Kidney (tissue), 14 donors: Measurements from ENCODE around the gene TNFRSF17. TPM values are rescaled to one million over a fixed set of nuclear protein-coding genes. Genes with fewer than 3 reads are reported as not detected.

Source experiments
- DNase-seq, 5 donors: peaks; one replicate each; pipeline ENCODE4 v3.0.0-alpha.2; 2013 to 2020
- FAIRE-seq: peaks from 2 replicates; lab custom pipeline; 2012; peaks lifted over from hg19 to GRCh38; lab: Jason Lieb, UNC
- H3K27ac ChIP-seq, 2 donors: one replicate each; pipeline ENCODE4 v1.7.0; 2013; ENCODE audit warnings: low read depth in 2 of 2, low read length in 2 of 2, inconsistent platforms in 1 of 2
- H3K27me3 ChIP-seq: one replicate; pipeline ENCODE4 v1.7.1; 2013; ENCODE audit warnings: low read length, inconsistent platforms; ENCODE audit not compliant: control insufficient read depth, insufficient read depth
- H3K36me3 ChIP-seq, 3 donors: one replicate each; pipeline versions ENCODE4 v1.7.0 to v1.7.1; 2013; ENCODE audit warnings: low read length in 3 of 3, control low read depth in 1 of 3, inconsistent platforms in 1 of 3; ENCODE audit not compliant: insufficient read depth in 3 of 3, control insufficient read depth in 2 of 3
- H3K4me1 ChIP-seq, 3 donors: one replicate each; pipeline versions ENCODE4 v1.7.0 to v1.7.1; 2013; ENCODE audit warnings: low read length in 3 of 3, inconsistent platforms in 1 of 3, low read depth in 1 of 3; ENCODE audit not compliant: control insufficient read depth in 2 of 3, insufficient read depth in 2 of 3
- H3K4me3 ChIP-seq, 3 donors: one replicate each; pipeline versions ENCODE4 v1.7.0 to v1.8.1; 2013; ENCODE audit warnings: low read length in 3 of 3, control low read depth in 1 of 3, inconsistent platforms in 1 of 3
- H3K9ac ChIP-seq, 3 donors: one replicate each; pipeline versions ENCODE4 v1.7.0 to v1.7.1; 2013; ENCODE audit warnings: low read length in 3 of 3, control low read depth in 1 of 3, inconsistent platforms in 1 of 3
- H3K9me3 ChIP-seq, 3 donors: one replicate each; pipeline versions ENCODE4 v1.7.0 to v1.7.1; 2013; ENCODE audit warnings: low read length in 3 of 3, control low read depth in 1 of 3, inconsistent platforms in 1 of 3; ENCODE audit not compliant: control insufficient read depth in 2 of 3, insufficient read depth in 1 of 3
- intact Hi-C: fragments of 100-400 bp; cut with DNase I; formaldehyde crosslinking; loops from one replicate; pipeline ENCODE4 v1.11.1; 2022
- polyA plus RNA-seq: library from polyadenylated mRNA; stranded (reverse); fragments of 350-450 nt; fragmentation: Illumina TruSeq; extraction: RNeasy Lipid Tissue Mini Kit (QIAGEN cat#74804); gene quantifications from one replicate; pipeline ENCODE4 v1.2.3, GENCODE V29; 2014; ENCODE audit warnings: low read depth, low replicate concordance; ENCODE audit not compliant: insufficient read depth
- total RNA-seq: library from RNA; stranded (reverse); fragmentation: NEBNext Ultra II Directional; extraction: Animal tissue kit (Norgen Biotek cat#: 25700); gene quantifications from one replicate; pipeline ENCODE4 v1.2.1, GENCODE V29; 2021
- TF ChIP-seq, protein P1 (sequence below): IDR thresholded peaks from 3 replicates; pipeline ENCODE4 v1.5.1; 2012; ENCODE audit warnings: mild to moderate bottlenecking, moderate library complexity, borderline replicate concordance; ENCODE audit not compliant: insufficient read depth; ENCODE audit errors: extremely low read depth
- donor health status: control.
- donor health status: control.
- donor health status: control.
- donor health status: control.
- donor health status: control.
- donor health status: DM: yes; HTN: yes; CAD: no.
- donor health status: Normal renal cell carcinoma (clear cell type).

Gene TNFRSF17
- total and polyA plus RNA-seq, 2 donors from 2014 or later = 3.0 TPM; not detected in 1

DNA sequence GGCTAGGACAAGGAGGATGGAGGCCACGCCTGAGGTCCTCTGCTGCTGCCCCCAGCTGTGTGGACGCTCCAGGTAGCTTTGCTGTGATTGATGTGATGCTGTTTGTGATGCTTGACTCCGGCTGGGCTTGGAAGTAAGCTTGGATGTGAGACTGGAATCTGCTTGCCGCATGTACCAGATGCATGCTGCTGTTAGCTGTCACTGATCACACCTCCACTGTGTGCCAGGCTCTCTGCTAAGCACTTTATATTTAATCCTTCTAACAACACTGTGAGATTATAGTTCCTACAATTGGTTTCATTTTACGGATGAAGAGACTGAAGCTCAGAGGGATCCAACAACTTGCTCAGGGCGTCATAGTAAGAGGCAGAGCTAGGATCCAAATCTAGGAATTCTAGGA, 35.0 kb downstream of the TNFRSF17 start:
- FAIRE-seq (no peak), DNase-seq (no peak)
- TF ChIP-seq, protein P1, sequence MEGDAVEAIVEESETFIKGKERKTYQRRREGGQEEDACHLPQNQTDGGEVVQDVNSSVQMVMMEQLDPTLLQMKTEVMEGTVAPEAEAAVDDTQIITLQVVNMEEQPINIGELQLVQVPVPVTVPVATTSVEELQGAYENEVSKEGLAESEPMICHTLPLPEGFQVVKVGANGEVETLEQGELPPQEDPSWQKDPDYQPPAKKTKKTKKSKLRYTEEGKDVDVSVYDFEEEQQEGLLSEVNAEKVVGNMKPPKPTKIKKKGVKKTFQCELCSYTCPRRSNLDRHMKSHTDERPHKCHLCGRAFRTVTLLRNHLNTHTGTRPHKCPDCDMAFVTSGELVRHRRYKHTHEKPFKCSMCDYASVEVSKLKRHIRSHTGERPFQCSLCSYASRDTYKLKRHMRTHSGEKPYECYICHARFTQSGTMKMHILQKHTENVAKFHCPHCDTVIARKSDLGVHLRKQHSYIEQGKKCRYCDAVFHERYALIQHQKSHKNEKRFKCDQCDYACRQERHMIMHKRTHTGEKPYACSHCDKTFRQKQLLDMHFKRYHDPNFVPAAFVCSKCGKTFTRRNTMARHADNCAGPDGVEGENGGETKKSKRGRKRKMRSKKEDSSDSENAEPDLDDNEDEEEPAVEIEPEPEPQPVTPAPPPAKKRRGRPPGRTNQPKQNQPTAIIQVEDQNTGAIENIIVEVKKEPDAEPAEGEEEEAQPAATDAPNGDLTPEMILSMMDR = no peak
- H3K36me3 ChIP-seq = peaks cover 0 to 12% (median 4%) of the 10 kb centered on the region in 3 donors
- H3K27ac ChIP-seq = no peak overlapping the region
- H3K4me3 ChIP-seq = no peak overlapping the region
- no peak overlapping the region for H3K9ac ChIP-seq
- peaks cover 0 to 24% (median 18%) of the 10 kb centered on the region in 3 donors for H3K4me1 ChIP-seq
- no peaks in the 10 kb centered on the region for H3K9me3 ChIP-seq
- intact Hi-C loops = no loop called here
- H3K27me3 ChIP-seq = no peaks in the 10 kb centered on the region

DNA sequence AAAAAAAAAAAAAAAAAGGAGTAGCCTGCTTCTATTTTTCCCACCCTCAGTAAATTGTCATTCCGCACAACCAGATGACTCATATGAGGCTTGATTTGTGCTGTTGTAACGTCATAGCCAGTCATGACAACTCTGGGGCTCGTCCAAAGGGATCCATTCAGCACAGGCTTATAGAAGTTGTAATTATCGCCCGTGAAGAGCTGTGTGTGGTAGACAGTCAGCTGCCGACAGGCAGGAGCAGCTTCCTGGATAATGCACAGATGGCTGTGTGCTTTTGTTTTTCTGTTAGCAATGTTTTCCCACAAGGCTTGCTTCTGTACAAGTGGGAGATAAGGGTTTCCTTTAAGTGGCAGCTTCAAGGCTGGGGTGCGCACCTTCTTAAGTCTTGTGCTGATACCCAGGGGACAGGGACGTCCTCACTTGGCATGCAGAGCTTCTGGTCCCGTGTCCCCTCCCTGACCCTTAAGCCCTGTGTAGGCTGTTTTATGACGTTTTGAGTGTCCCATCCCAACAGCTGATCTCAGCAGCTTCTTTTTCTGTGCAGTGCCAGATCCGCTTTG, 37.5 kb downstream of the TNFRSF17 start:
- DNase-seq = no peak
- H3K27me3 ChIP-seq = no peaks in the 10 kb centered on the region
- peaks cover 0 to 11% (median 6%) of the 10 kb centered on the region in 3 donors for H3K4me1 ChIP-seq
- H3K27ac ChIP-seq = no peak overlapping the region
- no peak for FAIRE-seq
- H3K9me3 ChIP-seq = no peaks in the 10 kb centered on the region
- TF ChIP-seq, protein P1 = no peak
- H3K36me3 ChIP-seq = peaks cover 0 to 19% (median 4%) of the 10 kb centered on the region in 3 donors
- no peak overlapping the region for H3K9ac ChIP-seq
- H3K4me3 ChIP-seq = no peak overlapping the region
- intact Hi-C loops = no loop called here

DNA sequence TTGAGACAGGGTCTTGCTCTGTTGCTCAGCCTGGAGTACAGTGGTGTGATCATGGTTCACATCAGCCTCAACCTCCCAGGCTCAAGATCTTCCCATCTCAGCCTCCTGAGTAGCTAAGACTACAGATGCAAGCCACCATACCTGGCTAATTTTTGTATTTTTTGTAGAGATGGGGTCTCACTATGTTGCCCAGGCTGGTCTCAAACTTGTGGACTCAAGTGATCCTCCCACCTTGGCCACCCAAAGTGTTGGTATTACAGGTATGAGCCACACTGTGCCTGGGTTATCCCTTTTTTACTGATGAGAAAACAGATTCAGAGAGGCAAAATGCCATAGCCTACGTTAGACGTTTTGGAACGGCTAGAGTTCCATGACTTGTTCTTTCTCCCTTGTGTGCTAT, 41.6 kb downstream of the TNFRSF17 start:
- DNase-seq = no peak
- no peak overlapping the region for H3K9ac ChIP-seq
- no peak for FAIRE-seq
- TF ChIP-seq, protein P1 = no peak
- no peak overlapping the region for H3K27ac ChIP-seq
- H3K4me1 ChIP-seq = peaks cover 0 to 5% (median 0%) of the 10 kb centered on the region in 3 donors
- H3K27me3 ChIP-seq = no peaks in the 10 kb centered on the region
- H3K9me3 ChIP-seq = no peaks in the 10 kb centered on the region
- intact Hi-C loops = no loop called here
- peaks cover 0 to 25% (median 4%) of the 10 kb centered on the region in 3 donors for H3K36me3 ChIP-seq
- H3K4me3 ChIP-seq = no peak overlapping the region

DNA sequence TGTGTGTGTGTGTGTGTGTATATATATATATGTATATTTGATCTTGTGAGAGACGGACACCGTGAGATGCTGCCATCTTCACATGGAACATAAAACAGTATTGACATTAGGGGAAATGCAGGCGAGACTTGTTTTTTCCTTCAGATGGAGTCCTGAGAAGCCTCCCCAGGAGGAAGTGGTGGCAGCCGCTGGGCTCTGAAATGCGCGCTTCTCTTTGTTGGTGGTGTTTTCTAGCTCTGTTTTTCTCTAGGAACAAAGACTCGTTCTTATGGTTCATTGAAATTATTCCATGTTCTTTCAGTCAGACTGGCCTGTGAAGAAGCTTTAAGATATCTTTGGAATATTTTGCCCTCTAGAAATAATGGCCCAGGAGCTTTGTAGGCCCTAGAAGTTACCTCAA, 44.5 kb downstream of the TNFRSF17 start:
- no peak overlapping the region for H3K9ac ChIP-seq
- DNase-seq = no peak
- H3K9me3 ChIP-seq = no peaks in the 10 kb centered on the region
- peaks cover 0 to 5% (median 0%) of the 10 kb centered on the region in 3 donors for H3K4me1 ChIP-seq
- intact Hi-C loops = no loop called here
- H3K27me3 ChIP-seq = no peaks in the 10 kb centered on the region
- no peak overlapping the region for H3K27ac ChIP-seq
- H3K4me3 ChIP-seq = no peak overlapping the region
- peaks cover 0 to 18% (median 2%) of the 10 kb centered on the region in 3 donors for H3K36me3 ChIP-seq
- TF ChIP-seq, protein P1 = no peak
- no peak for FAIRE-seq
